ENCODE measurements around the gene ZNF311.

GRCh38 chr6:29009358-29009757, 4.2 kb upstream of the ZNF311 start:
- TF ChIP-seq, protein P1, sequence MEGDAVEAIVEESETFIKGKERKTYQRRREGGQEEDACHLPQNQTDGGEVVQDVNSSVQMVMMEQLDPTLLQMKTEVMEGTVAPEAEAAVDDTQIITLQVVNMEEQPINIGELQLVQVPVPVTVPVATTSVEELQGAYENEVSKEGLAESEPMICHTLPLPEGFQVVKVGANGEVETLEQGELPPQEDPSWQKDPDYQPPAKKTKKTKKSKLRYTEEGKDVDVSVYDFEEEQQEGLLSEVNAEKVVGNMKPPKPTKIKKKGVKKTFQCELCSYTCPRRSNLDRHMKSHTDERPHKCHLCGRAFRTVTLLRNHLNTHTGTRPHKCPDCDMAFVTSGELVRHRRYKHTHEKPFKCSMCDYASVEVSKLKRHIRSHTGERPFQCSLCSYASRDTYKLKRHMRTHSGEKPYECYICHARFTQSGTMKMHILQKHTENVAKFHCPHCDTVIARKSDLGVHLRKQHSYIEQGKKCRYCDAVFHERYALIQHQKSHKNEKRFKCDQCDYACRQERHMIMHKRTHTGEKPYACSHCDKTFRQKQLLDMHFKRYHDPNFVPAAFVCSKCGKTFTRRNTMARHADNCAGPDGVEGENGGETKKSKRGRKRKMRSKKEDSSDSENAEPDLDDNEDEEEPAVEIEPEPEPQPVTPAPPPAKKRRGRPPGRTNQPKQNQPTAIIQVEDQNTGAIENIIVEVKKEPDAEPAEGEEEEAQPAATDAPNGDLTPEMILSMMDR (IDR thresholded peaks at IDR 0.05): no peak
- TF ChIP-seq POLR2AphosphoS5 (IDR thresholded peaks at IDR 0.05; ENCODE audit: low read depth, low read length): no peak
- TF ChIP-seq SIN3A (IDR thresholded peaks at IDR 0.05; ENCODE audit: borderline replicate concordance, insufficient read depth, low read depth, low read length): no peak
- TF ChIP-seq, protein P2, sequence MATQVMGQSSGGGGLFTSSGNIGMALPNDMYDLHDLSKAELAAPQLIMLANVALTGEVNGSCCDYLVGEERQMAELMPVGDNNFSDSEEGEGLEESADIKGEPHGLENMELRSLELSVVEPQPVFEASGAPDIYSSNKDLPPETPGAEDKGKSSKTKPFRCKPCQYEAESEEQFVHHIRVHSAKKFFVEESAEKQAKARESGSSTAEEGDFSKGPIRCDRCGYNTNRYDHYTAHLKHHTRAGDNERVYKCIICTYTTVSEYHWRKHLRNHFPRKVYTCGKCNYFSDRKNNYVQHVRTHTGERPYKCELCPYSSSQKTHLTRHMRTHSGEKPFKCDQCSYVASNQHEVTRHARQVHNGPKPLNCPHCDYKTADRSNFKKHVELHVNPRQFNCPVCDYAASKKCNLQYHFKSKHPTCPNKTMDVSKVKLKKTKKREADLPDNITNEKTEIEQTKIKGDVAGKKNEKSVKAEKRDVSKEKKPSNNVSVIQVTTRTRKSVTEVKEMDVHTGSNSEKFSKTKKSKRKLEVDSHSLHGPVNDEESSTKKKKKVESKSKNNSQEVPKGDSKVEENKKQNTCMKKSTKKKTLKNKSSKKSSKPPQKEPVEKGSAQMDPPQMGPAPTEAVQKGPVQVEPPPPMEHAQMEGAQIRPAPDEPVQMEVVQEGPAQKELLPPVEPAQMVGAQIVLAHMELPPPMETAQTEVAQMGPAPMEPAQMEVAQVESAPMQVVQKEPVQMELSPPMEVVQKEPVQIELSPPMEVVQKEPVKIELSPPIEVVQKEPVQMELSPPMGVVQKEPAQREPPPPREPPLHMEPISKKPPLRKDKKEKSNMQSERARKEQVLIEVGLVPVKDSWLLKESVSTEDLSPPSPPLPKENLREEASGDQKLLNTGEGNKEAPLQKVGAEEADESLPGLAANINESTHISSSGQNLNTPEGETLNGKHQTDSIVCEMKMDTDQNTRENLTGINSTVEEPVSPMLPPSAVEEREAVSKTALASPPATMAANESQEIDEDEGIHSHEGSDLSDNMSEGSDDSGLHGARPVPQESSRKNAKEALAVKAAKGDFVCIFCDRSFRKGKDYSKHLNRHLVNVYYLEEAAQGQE (IDR thresholded peaks at IDR 0.05; ENCODE audit: insufficient read depth in 1 of 2, low read depth in 2 of 2, low read length in 1 of 2): no peak
- TF ChIP-seq TCF7L2 (IDR thresholded peaks at IDR 0.05; ENCODE audit: low read depth, low read length): no peak
